ENCODE measurements around the gene GLIPR2. TPM values are rescaled to one million over a fixed set of nuclear protein-coding genes. Genes with fewer than 3 reads are reported as not detected.
"Not testable (repeated sequence)": the region's sequence is repeated elsewhere in the genome, so short reads cannot be mapped to it uniquely, and the experiment has no call there.

Gene GLIPR2
- total RNA-seq, 1 donor from 2014 or later: 7.3 TPM

- DNase-seq (ENCODE audit: low spot score, unreplicated experiment): no peak
- Mint-ChIP-seq H3K27ac (no peak overlapping the region), H3K4me1 (ENCODE audit: low read depth) (no peaks in the 10 kb centered on the region)
Observed at GRCh38 chr9:36170531-36170930, 34.0 kb downstream of the GLIPR2 start.

GRCh38 chr9:36173861-36174260, 37.3 kb downstream of the GLIPR2 start:
- H3K27me3 Mint-ChIP-seq: peaks cover 3% of the 10 kb centered on the region
- H3K4me1 Mint-ChIP-seq (ENCODE audit: low read depth): no peaks in the 10 kb centered on the region
- no peak overlapping the region for H3K4me3 Mint-ChIP-seq (ENCODE audit: low read depth)
- H3K36me3 Mint-ChIP-seq (ENCODE audit: insufficient read depth): no peaks in the 10 kb centered on the region
- no peak for DNase-seq (ENCODE audit: low spot score, unreplicated experiment)
- no peaks in the 10 kb centered on the region for H3K9me3 Mint-ChIP-seq (ENCODE audit: low read depth)
- H3K27ac Mint-ChIP-seq: no peak overlapping the region
- TF ChIP-seq CTCF (IDR thresholded peaks at IDR 0.05; ENCODE audit: unreplicated experiment): no peak

More at GRCh38 chr9:36170531-36170930, 34.0 kb downstream of the GLIPR2 start:
- no peak overlapping the region for H3K4me3 Mint-ChIP-seq (ENCODE audit: low read depth)
- TF ChIP-seq CTCF (IDR thresholded peaks at IDR 0.05; ENCODE audit: unreplicated experiment): no peak
- H3K9me3 Mint-ChIP-seq (ENCODE audit: low read depth): no peaks in the 10 kb centered on the region
- no peaks in the 10 kb centered on the region for H3K36me3 Mint-ChIP-seq (ENCODE audit: insufficient read depth)
- peaks cover 13% of the 10 kb centered on the region for H3K27me3 Mint-ChIP-seq

- DNase-seq (ENCODE audit: low spot score, unreplicated experiment): no peak
- H3K36me3 Mint-ChIP-seq (ENCODE audit: insufficient read depth): no peaks in the 10 kb centered on the region
- H3K4me1 Mint-ChIP-seq (ENCODE audit: low read depth): no peaks in the 10 kb centered on the region
- no peak overlapping the region for H3K4me3 Mint-ChIP-seq (ENCODE audit: low read depth)
- no peak for TF ChIP-seq CTCF (IDR thresholded peaks at IDR 0.05; ENCODE audit: unreplicated experiment)
- peaks cover 3% of the 10 kb centered on the region for H3K27me3 Mint-ChIP-seq
- H3K9me3 Mint-ChIP-seq (ENCODE audit: low read depth): no peaks in the 10 kb centered on the region
- no peak overlapping the region for H3K27ac Mint-ChIP-seq
Observed at GRCh38 chr9:36174271-36174670, 37.7 kb downstream of the GLIPR2 start.

- Mint-ChIP-seq H3K36me3 (ENCODE audit: insufficient read depth) (no peaks in the 10 kb centered on the region), H3K9me3 (ENCODE audit: low read depth) (peaks cover under 1% of the 10 kb centered on the region), H3K27ac (no peak overlapping the region), H3K27me3 (peaks cover 3% of the 10 kb centered on the region), H3K4me1 (ENCODE audit: low read depth) (no peaks in the 10 kb centered on the region), H3K4me3 (ENCODE audit: low read depth) (no peak overlapping the region)
- no peak for DNase-seq (ENCODE audit: low spot score, unreplicated experiment)
- TF ChIP-seq CTCF (IDR thresholded peaks at IDR 0.05; ENCODE audit: unreplicated experiment): no peak
Observed at GRCh38 chr9:36174731-36175130, 38.2 kb downstream of the GLIPR2 start.

GRCh38 chr9:36175209-36175608, 38.7 kb downstream of the GLIPR2 start:
- not testable (repeated sequence) for H3K9me3 Mint-ChIP-seq (ENCODE audit: low read depth)

DNA sequence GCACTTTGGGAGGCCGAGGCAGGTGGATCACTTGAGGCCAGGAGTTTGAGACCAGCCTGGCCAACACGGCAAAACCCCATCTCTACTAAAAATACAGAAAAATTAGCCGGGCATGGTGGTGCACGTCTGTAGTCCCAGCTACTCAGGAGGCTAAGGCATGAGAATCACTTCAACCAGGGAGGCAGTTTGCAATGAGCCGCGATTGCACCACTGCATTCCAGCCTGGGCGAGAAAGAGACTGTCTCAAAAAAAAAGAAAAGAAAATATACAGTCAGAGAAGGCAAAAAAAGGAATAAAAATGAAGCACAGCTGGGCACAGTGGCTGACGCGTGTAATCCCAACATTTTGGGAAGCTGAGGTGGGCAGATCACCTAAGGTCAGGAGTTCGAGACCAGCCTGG, 40.0 kb downstream of the GLIPR2 start:
- not testable (repeated sequence) for DNase-seq (ENCODE audit: low spot score, unreplicated experiment); H3K27ac Mint-ChIP-seq; H3K27me3 Mint-ChIP-seq; H3K36me3 Mint-ChIP-seq (ENCODE audit: insufficient read depth); H3K4me3 Mint-ChIP-seq (ENCODE audit: low read depth); H3K4me1 Mint-ChIP-seq (ENCODE audit: low read depth)
- H3K9me3 Mint-ChIP-seq (ENCODE audit: low read depth): peaks cover 14% of the 10 kb centered on the region

More at GRCh38 chr9:36175209-36175608, 38.7 kb downstream of the GLIPR2 start:
- H3K36me3 Mint-ChIP-seq (ENCODE audit: insufficient read depth); H3K4me3 Mint-ChIP-seq (ENCODE audit: low read depth); DNase-seq (ENCODE audit: low spot score, unreplicated experiment); H3K27ac Mint-ChIP-seq; H3K27me3 Mint-ChIP-seq; H3K4me1 Mint-ChIP-seq (ENCODE audit: low read depth): not testable (repeated sequence)

All from progenitor cell of endocrine pancreas (in vitro differentiated cells).